CD4-positive, alpha-beta T cell (primary cell): ENCODE results near the gene CNTD1. TPM values are rescaled to one million over a fixed set of nuclear protein-coding genes. Genes with fewer than 3 reads are reported as not detected.

ENCODE experiments used
- ATAC-seq: fragments of 200-7000 bp; cut with Tn5 transposase; one replicate; pipeline ENCODE4 v1.10.0; 2022; ENCODE audit warnings: mild to moderate bottlenecking; ENCODE audit not compliant: poor library complexity
- CTCF ChIA-PET: fragments of 350-600 bp; sonication (Branson Sonifier 250); formaldehyde crosslinking; loops from one replicate; lab custom pipeline; 2021; ENCODE audit warnings: antibody characterized with exemption, inconsistent platforms; lab: Charles Lee
- POLR2A ChIA-PET: fragments of 350-600 bp; sonication (Branson Sonifier 250); formaldehyde crosslinking; loops from one replicate; lab custom pipeline; 2021; ENCODE audit warnings: antibody characterized with exemption, inconsistent platforms; lab: Charles Lee
- DNase-seq, 14 experiments: peaks; one replicate each; pipeline ENCODE4 v3.0.0-alpha.2; 2013 to 2020; ENCODE audit warnings: mixed read lengths in 2 of 14
- H3K27ac ChIP-seq, 2 donors: one replicate each; pipeline versions ENCODE4 v1.5.1 to v1.7.0; 2013; ENCODE audit warnings: low read length in 2 of 2, low read depth in 1 of 2, mild to moderate bottlenecking in 1 of 2
- H3K27me3 ChIP-seq, 2 experiments: 1 replicate in 1 of 2; 2 replicates in 1 of 2; pipeline versions ENCODE4 v1.6.1 to v1.7.0; 2013; ENCODE audit warnings: low read length in 2 of 2, control low read depth in 1 of 2, mild to moderate bottlenecking in 1 of 2, moderate library complexity in 1 of 2; ENCODE audit not compliant: insufficient read depth in 2 of 2, control insufficient read depth in 1 of 2
- H3K36me3 ChIP-seq: one replicate; pipeline ENCODE4 v1.6.1; 2013; ENCODE audit warnings: low read length, control low read depth; ENCODE audit not compliant: insufficient read depth
- H3K4me1 ChIP-seq: one replicate; pipeline ENCODE4 v1.6.1; 2013; ENCODE audit warnings: low read length, control low read depth; ENCODE audit not compliant: insufficient read depth
- H3K4me3 ChIP-seq: one replicate; pipeline ENCODE4 v1.5.1; 2013; ENCODE audit warnings: mild to moderate bottlenecking, low read length, moderate library complexity
- H3K9me3 ChIP-seq, 2 experiments: 1 replicate in 1 of 2; 2 replicates in 1 of 2; pipeline versions ENCODE4 v1.6.1 to v1.7.0; 2013; ENCODE audit warnings: low read length in 2 of 2, mild to moderate bottlenecking in 2 of 2, control low read depth in 1 of 2, moderate library complexity in 1 of 2; ENCODE audit not compliant: control insufficient read depth in 1 of 2, insufficient read depth in 1 of 2
- H3K27ac Mint-ChIP-seq: one replicate; pipeline ENCODE4 v1.8.0; 2020; ENCODE audit warnings: mixed read lengths
- H3K27me3 Mint-ChIP-seq: one replicate; pipeline ENCODE4 v1.8.0; 2021; ENCODE audit warnings: mixed read lengths
- H3K36me3 Mint-ChIP-seq: one replicate; pipeline ENCODE4 v1.8.0; 2021; ENCODE audit warnings: low read depth, mixed read lengths
- H3K4me1 Mint-ChIP-seq: one replicate; pipeline ENCODE4 v1.8.0; 2021; ENCODE audit warnings: low read depth, mixed read lengths
- H3K4me3 Mint-ChIP-seq: one replicate; pipeline ENCODE4 v1.8.0; 2020; ENCODE audit warnings: mild to moderate bottlenecking, mixed read lengths
- H3K9me3 Mint-ChIP-seq: one replicate; pipeline ENCODE4 v1.8.0; 2020; ENCODE audit warnings: mixed read lengths
- CTCF ChIP-seq: fragments of 200-600 bp; IDR thresholded peaks from one replicate; pipeline ENCODE4 v1.8.0; 2022; ENCODE audit warnings: antibody characterized with exemption, mild to moderate bottlenecking
- intact Hi-C, 2 experiments: fragments of 100-400 bp; cut with DNase I in 1 of 2; cut with micrococcal nuclease in 1 of 2; formaldehyde crosslinking; loops; one replicate each; pipeline versions ENCODE4 v1.15.1 to v1.9.0; 2023 to 2025; cut with DNase I, micrococcal nuclease
- total RNA-seq, 174 experiments: library from RNA in 2 of 174; stranded (reverse) in 2 of 174; gene quantifications; one replicate each; pipeline ENCODE4 v1.2.3 and lab custom pipeline; 2021 to 2026

CNTD1 gene
- total RNA-seq, 2 experiments from 2014 or later, result not detected

DNA sequence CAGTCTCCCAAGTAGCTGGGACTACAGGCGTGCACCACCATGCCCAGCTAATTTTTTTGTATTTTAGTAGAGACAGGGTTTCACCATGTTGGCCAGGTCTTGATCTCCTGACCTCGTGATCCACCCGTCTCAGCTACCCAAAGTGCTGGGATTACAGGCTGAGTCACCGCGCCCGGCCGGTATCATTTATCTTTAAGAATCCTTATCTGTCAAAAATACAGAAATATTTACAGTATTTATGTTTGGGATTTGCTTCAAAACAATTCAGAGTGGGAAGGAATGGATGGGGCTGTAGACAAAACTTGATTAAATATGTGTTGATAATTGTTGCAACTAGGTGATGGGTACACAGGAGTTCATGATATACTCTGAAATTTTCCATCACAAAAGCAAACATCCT lies 22.5 kb downstream of the CNTD1 start:
- POLR2A ChIA-PET, result interaction anchor here (0.5 kb wide), 1 partner anchor 208 kb away, joined by 3 read pairs; no protein-coding TSS in a partner anchor
- no peak for TF ChIP-seq CTCF

GRCh38 chr17:42827472-42827871 lies 28.8 kb downstream of the CNTD1 start:
- no peak overlapping the region for H3K4me3 Mint-ChIP-seq
- H3K27me3 Mint-ChIP-seq, result no peaks in the 10 kb centered on the region
- no peak for ATAC-seq
- peaks cover 19% of the 10 kb centered on the region for H3K4me1 Mint-ChIP-seq
- no peak for TF ChIP-seq CTCF
- DNase-seq, result no peak
- POLR2A ChIA-PET, result no interaction called here
- Histone ChIP-seq H3K36me3 (no peaks in the 10 kb centered on the region), H3K27me3 (no peaks in the 10 kb centered on the region), H3K4me3 (no peak overlapping the region), H3K4me1 (peaks cover 20% of the 10 kb centered on the region), H3K9me3 (no peaks in the 10 kb centered on the region), H3K27ac (no peak overlapping the region)
- no peaks in the 10 kb centered on the region for H3K9me3 Mint-ChIP-seq
- CTCF ChIA-PET, result no interaction called here
- intact Hi-C loops, result loop anchor here in 1 of 2 experiments (10.0 kb wide), 1 partner anchor 537 kb away; no protein-coding TSS in a partner anchor
- H3K36me3 Mint-ChIP-seq, result peaks cover 12% of the 10 kb centered on the region
- H3K27ac Mint-ChIP-seq, result no peak overlapping the region

More for the DNA sequence above, 22.5 kb downstream of the CNTD1 start:
- no peak for ATAC-seq
- H3K9me3 Mint-ChIP-seq, result no peaks in the 10 kb centered on the region
- CTCF ChIA-PET, result interaction anchor here (1.1 to 4.8 kb wide), 4 partner anchors 13 to 177 kb away, joined by 3 to 39 read pairs (median 4); partner anchors contain the start of genes PSME3, RPL27 and RUNDC1
- H3K27ac Mint-ChIP-seq, result no peak overlapping the region
- H3K4me3 Mint-ChIP-seq, result peak overlapping the region; percentile 57
- Histone ChIP-seq H3K27ac (no peak overlapping the region), H3K36me3 (peaks cover 53% of the 10 kb centered on the region), H3K9me3 (no peaks in the 10 kb centered on the region), H3K4me1 (peaks cover 22% of the 10 kb centered on the region), H3K4me3 (no peak overlapping the region), H3K27me3 (no peaks in the 10 kb centered on the region)
- no peak for DNase-seq
- no peaks in the 10 kb centered on the region for H3K27me3 Mint-ChIP-seq
- peaks cover 56% of the 10 kb centered on the region for H3K36me3 Mint-ChIP-seq
- H3K4me1 Mint-ChIP-seq, result peaks cover 28% of the 10 kb centered on the region
- intact Hi-C loops, result loop anchor here in 1 of 2 experiments (10.0 kb wide), 1 partner anchor 544 kb away; no protein-coding TSS in a partner anchor

- Mint-ChIP-seq H3K4me3 (peak overlapping the region; percentile 60), H3K36me3 (peaks cover 22% of the 10 kb centered on the region), H3K27ac (peak overlapping the region; percentile 61), H3K4me1 (peaks cover 22% of the 10 kb centered on the region), H3K27me3 (no peaks in the 10 kb centered on the region), H3K9me3 (no peaks in the 10 kb centered on the region)
- Histone ChIP-seq H3K27me3 (no peaks in the 10 kb centered on the region), H3K9me3 (no peaks in the 10 kb centered on the region), H3K4me1 (peaks cover 23% of the 10 kb centered on the region), H3K27ac (no peak overlapping the region), H3K36me3 (peaks cover 8% of the 10 kb centered on the region), H3K4me3 (no peak overlapping the region)
- no peak for DNase-seq
- POLR2A ChIA-PET, result interaction anchor here (1.1 kb wide), 1 partner anchor 530 kb away, joined by 3 read pairs; no protein-coding TSS in a partner anchor
- TF ChIP-seq CTCF, result no peak
- ATAC-seq, result no peak
- intact Hi-C loops, result loop anchor here (2.0 to 5.0 kb wide), 7 partner anchors 34 to 651 kb away; partner anchors contain the start of genes BRCA1 (in 1 of the 2), CNTD1 (in 1 of the 2), COA3 (in 1 of the 2) and DHX8 (in 1 of the 2)
- CTCF ChIA-PET, result interaction anchor here (4.4 kb wide), 1 partner anchor 11 kb away, joined by 17 read pairs; no protein-coding TSS in a partner anchor
Observed at GRCh38 chr17:42830971-42831370, 32.3 kb downstream of the CNTD1 start.
